GM12878 (cell line): ENCODE data around the gene GPR39.

ENCODE experiments used
- CREB1 ChIP-seq: IDR thresholded peaks from 2 replicates; pipeline ENCODE4 v1.6.1; 2012; ENCODE audit warnings: low read depth, mild to moderate bottlenecking, inconsistent platforms
- TF ChIP-seq, protein P1 (sequence below), 3 experiments: IDR thresholded peaks in 2 of 3; conservative IDR thresholded peaks in 1 of 3; 2 replicates each; pipeline ENCODE4 v1.5.1; 2011; ENCODE audit warnings: low read depth in 3 of 3, low read length in 3 of 3, mild to moderate bottlenecking in 3 of 3, control low read depth in 2 of 3, moderate library complexity in 2 of 3, inconsistent platforms in 1 of 3, mixed read lengths in 1 of 3; ENCODE audit not compliant: control insufficient read depth in 2 of 3, insufficient read depth in 1 of 3; ENCODE audit errors: extremely low read depth in 1 of 3
- TF ChIP-seq, protein P2 (sequence below): IDR thresholded peaks from 2 replicates; pipeline ENCODE4 v1.6.1; 2012; ENCODE audit warnings: low read length, inconsistent platforms

DNA sequence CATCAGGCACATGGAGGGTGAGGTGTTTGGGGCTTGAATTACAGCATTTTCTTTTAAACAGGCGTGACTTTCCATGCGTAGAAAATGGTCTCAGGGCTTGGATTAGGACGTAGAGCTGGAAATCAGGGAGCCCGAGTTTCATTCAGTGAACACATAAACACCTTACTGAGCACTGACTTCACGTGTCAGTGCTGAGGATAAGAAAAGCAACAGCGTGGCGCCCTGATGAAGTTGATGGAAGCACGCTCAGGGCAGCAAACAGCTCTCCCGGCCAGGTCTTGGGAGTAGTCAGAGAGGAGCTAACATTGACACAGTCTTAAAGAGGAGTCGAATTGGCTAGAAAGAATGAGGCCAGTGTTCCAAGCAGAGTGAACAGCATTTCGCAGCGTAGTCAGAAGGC lies 142.7 kb downstream of the GPR39 start:
- TF ChIP-seq CREB1 = no peak
- TF ChIP-seq, protein P1, sequence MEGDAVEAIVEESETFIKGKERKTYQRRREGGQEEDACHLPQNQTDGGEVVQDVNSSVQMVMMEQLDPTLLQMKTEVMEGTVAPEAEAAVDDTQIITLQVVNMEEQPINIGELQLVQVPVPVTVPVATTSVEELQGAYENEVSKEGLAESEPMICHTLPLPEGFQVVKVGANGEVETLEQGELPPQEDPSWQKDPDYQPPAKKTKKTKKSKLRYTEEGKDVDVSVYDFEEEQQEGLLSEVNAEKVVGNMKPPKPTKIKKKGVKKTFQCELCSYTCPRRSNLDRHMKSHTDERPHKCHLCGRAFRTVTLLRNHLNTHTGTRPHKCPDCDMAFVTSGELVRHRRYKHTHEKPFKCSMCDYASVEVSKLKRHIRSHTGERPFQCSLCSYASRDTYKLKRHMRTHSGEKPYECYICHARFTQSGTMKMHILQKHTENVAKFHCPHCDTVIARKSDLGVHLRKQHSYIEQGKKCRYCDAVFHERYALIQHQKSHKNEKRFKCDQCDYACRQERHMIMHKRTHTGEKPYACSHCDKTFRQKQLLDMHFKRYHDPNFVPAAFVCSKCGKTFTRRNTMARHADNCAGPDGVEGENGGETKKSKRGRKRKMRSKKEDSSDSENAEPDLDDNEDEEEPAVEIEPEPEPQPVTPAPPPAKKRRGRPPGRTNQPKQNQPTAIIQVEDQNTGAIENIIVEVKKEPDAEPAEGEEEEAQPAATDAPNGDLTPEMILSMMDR (IDR thresholded peaks at IDR 0.05 in 2 of 3, conservative IDR thresholded peaks at IDR 0.05 in 1 of 3; ENCODE audit: control insufficient read depth in 2 of 3, extremely low read depth in 1 of 3, insufficient read depth in 1 of 3, low read depth in 3 of 3, low read length in 3 of 3) = no peak
- TF ChIP-seq, protein P2, sequence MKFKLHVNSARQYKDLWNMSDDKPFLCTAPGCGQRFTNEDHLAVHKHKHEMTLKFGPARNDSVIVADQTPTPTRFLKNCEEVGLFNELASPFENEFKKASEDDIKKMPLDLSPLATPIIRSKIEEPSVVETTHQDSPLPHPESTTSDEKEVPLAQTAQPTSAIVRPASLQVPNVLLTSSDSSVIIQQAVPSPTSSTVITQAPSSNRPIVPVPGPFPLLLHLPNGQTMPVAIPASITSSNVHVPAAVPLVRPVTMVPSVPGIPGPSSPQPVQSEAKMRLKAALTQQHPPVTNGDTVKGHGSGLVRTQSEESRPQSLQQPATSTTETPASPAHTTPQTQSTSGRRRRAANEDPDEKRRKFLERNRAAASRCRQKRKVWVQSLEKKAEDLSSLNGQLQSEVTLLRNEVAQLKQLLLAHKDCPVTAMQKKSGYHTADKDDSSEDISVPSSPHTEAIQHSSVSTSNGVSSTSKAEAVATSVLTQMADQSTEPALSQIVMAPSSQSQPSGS = no peak
